K562 (cell line): ENCODE data around the gene SLC30A7. TPM values are rescaled to one million over a fixed set of nuclear protein-coding genes. Genes with fewer than 3 reads are reported as not detected.
A peak's percentile ranks its signal among the peaks of the same experiment; 100 is the strongest.

Experiments
- ATAC-seq: fragments of 200-7000 bp; cut with Tn5 transposase; 3 replicates; pipeline ENCODE4 v1.9.1; 2020; ENCODE audit warnings: moderate library complexity
- BruUV-seq: library from RNA; stranded (reverse); fragments of 400-500 nt; replicated peaks from 2 replicates; lab custom pipeline; 2021; lab: Mats Ljungman, UMichigan
- CTCF ChIA-PET: fragments of 300-600 bp; formaldehyde crosslinking; extraction: SDS; loops from one replicate; lab custom pipeline; 2021; ENCODE audit warnings: low intra/inter-chr PET ratio; lab: Yijun Ruan, JAX
- POLR2A ChIA-PET: fragments of 300-600, 350-650 bp; sonication (Branson Sonifier 250); formaldehyde crosslinking; extraction: SDS; loops from one replicate; lab custom pipeline; 2021; ENCODE audit warnings: antibody characterized with exemption, inconsistent platforms; lab: Yijun Ruan, JAX
- DNase-seq, 4 experiments: peaks; one replicate each; pipeline versions ENCODE4 v3.0.0 to v3.0.0-alpha.2; 2011 to 2018; ENCODE audit warnings: low spot score in 3 of 4, mixed read lengths in 3 of 4; ENCODE audit errors: extremely low read depth in 1 of 4
- FAIRE-seq: peaks from 2 replicates; lab custom pipeline; 2011; peaks lifted over from hg19 to GRCh38; lab: Jason Lieb, UNC
- H2AFZ ChIP-seq: 2 replicates; pipeline ENCODE4 v1.6.0; 2011; ENCODE audit warnings: low read depth, low read length, control low read depth, inconsistent platforms
- H3K27ac ChIP-seq: fragments of 200-600 bp; 3 replicates; pipeline ENCODE4 v1.8.0; 2011; ENCODE audit warnings: low read depth, mild to moderate bottlenecking, control low read depth, inconsistent platforms, low read length, moderate library complexity, mixed read lengths; ENCODE audit errors: extremely low read depth
- H3K27me3 ChIP-seq, 2 experiments: fragments of 300-600 bp in 1 of 2; 2 replicates in 1 of 2; 3 replicates in 1 of 2; pipeline versions ENCODE4 v1.6.0 to v1.8.0; 2011; ENCODE audit warnings: inconsistent platforms in 2 of 2, low read length in 2 of 2, mild to moderate bottlenecking in 1 of 2, mixed read lengths in 1 of 2, moderate library complexity in 1 of 2; ENCODE audit not compliant: control insufficient read depth in 2 of 2, insufficient read depth in 2 of 2
- H3K36me3 ChIP-seq: fragments of 300-600 bp; 3 replicates; pipeline ENCODE4 v1.8.0; 2011; ENCODE audit warnings: mild to moderate bottlenecking, low read length, inconsistent platforms; ENCODE audit not compliant: control insufficient read depth, insufficient read depth
- H3K4me1 ChIP-seq, 2 experiments: fragments of 200-600 bp in 1 of 2; replicated peaks in 1 of 2; 2 replicates in 1 of 2; 3 replicates in 1 of 2; pipeline versions ENCODE4 v1.5.1 to v1.8.0; 2011; ENCODE audit warnings: inconsistent platforms in 2 of 2, low read length in 2 of 2, mild to moderate bottlenecking in 1 of 2, mixed read lengths in 1 of 2, moderate library complexity in 1 of 2; ENCODE audit not compliant: control insufficient read depth in 2 of 2, insufficient read depth in 2 of 2
- H3K4me2 ChIP-seq: 2 replicates; pipeline ENCODE4 v1.6.1; 2011; ENCODE audit warnings: low read length, control low read depth, inconsistent platforms, mixed read lengths; ENCODE audit not compliant: insufficient read depth
- H3K4me3 ChIP-seq: fragments of 200-600 bp; sonication (generic), shearing (Covaris generic); 2 replicates; pipeline ENCODE4 v1.5.1; 2016; ENCODE audit warnings: control low read depth, inconsistent platforms
- H3K79me2 ChIP-seq: fragments of 200-600 bp; 3 replicates; pipeline ENCODE4 v1.8.0; 2011; ENCODE audit warnings: low read length, inconsistent platforms; ENCODE audit not compliant: control insufficient read depth, insufficient read depth
- H3K9ac ChIP-seq, 2 experiments: 2 replicates each; pipeline versions ENCODE4 v1.6.0 to v1.6.1; 2011; ENCODE audit warnings: low read depth in 2 of 2, low read length in 2 of 2, control low read depth in 1 of 2, inconsistent platforms in 1 of 2, mild to moderate bottlenecking in 1 of 2, mixed read lengths in 1 of 2; ENCODE audit not compliant: insufficient read depth in 1 of 2
- H3K9me1 ChIP-seq: one replicate; pipeline ENCODE4 v1.6.0; 2011; ENCODE audit warnings: inconsistent platforms, mild to moderate bottlenecking, low read length, moderate library complexity; ENCODE audit not compliant: control insufficient read depth, insufficient read depth
- H3K9me3 ChIP-seq: replicated peaks from 2 replicates; pipeline ENCODE4 v1.5.1; 2011; ENCODE audit warnings: low read depth, low read length, inconsistent platforms; ENCODE audit not compliant: control insufficient read depth, insufficient read depth
- H4K20me1 ChIP-seq: replicated peaks from 2 replicates; pipeline ENCODE4 v1.6.1; 2011; ENCODE audit warnings: low read length, inconsistent platforms, mixed read lengths; ENCODE audit not compliant: control insufficient read depth, insufficient read depth
- MAZ ChIP-seq, 2 experiments: fragments of 450-650 bp in 1 of 2; sonication (generic) in 1 of 2; formaldehyde crosslinking; IDR thresholded peaks in 1 of 2; conservative IDR thresholded peaks in 1 of 2; 2 replicates each; pipeline versions ENCODE4 v1.4.0 to v1.5.0; 2020; ENCODE audit warnings: mild to moderate bottlenecking in 1 of 2, missing genetic modification reagents in 1 of 2
- MCM5 ChIP-seq: fragments of 450-650 bp; IDR thresholded peaks from 2 replicates; pipeline ENCODE4 v1.6.1; 2016; ENCODE audit warnings: low read depth
- NFATC3 ChIP-seq: fragments of 450-650 bp; IDR thresholded peaks from 2 replicates; pipeline ENCODE4 v1.6.1; 2017; ENCODE audit warnings: mild to moderate bottlenecking
- PHF21A ChIP-seq: fragments of 450-650 bp; IDR thresholded peaks from 2 replicates; pipeline ENCODE4 v1.6.1; 2017; ENCODE audit warnings: low read depth, borderline replicate concordance
- ZBTB17 ChIP-seq: fragments of 450-650 bp; formaldehyde crosslinking; IDR thresholded peaks from 2 replicates; pipeline ENCODE4 v1.4.0; 2020; ENCODE audit warnings: mild to moderate bottlenecking
- WGBS: fragments of 100-300 bp; shearing (Covaris generic); methylation state at CpG from one replicate; pipeline ENCODE4 v1.1.6; 2016; ENCODE audit warnings: low coverage, mixed read lengths; ENCODE audit not compliant: insufficient coverage; ENCODE audit errors: missing lambda C conversion rate; 5-methylcytosine and 5-hydroxymethylcytosine counted together
- in situ Hi-C: fragments of 300-500 bp; cut with MboI; formaldehyde crosslinking; loops from 4 replicates; pipeline ENCODE4 v1.15.0; 2018; ENCODE audit warnings: inconsistent platforms, mixed read lengths
- intact Hi-C: fragments of 100-400 bp; cut with micrococcal nuclease; formaldehyde crosslinking; loops from 2 replicates; pipeline ENCODE4 v1.14.2; 2022
- polyA plus RNA-seq, 8 experiments: library from polyadenylated mRNA; depleted of rRNA in 4 of 8; stranded (reverse) in 5 of 8; unstranded in 3 of 8; fragments of >200 nt; fragmentation: Nextera tagmentation in 2 of 8; fragmentation: Illumina TruSeq in 1 of 8; extraction: Ambion mirVana in 2 of 8; extraction: Trizol in 1 of 8; gene quantifications; 2 replicates each; pipeline versions ENCODE4 v1.2.1 to v1.2.3, GENCODE V29; 2011 to 2014; ENCODE audit warnings: inconsistent platforms in 1 of 8, missing spikeins in 1 of 8
- total RNA-seq, 7 experiments: library from RNA; depleted of rRNA in 6 of 7; stranded (reverse); fragments of >200 nt in 6 of 7; fragmentation: Illumina TruSeq in 2 of 7; extraction: Trizol in 2 of 7; gene quantifications; 2 replicates each; pipeline versions ENCODE4 v1.2.1 to v1.2.3, GENCODE V29; 2011 to 2021; ENCODE audit warnings: low replicate concordance in 1 of 7
- TF ChIP-seq, protein P1 (sequence below), 2 experiments: fragments of 450-650 bp in 1 of 2; sonication (generic) in 1 of 2; formaldehyde crosslinking in 1 of 2; IDR thresholded peaks in 1 of 2; conservative IDR thresholded peaks in 1 of 2; 2 replicates each; pipeline versions ENCODE4 v1.6.1 to v1.8.1; 2016 to 2023; ENCODE audit warnings: mild to moderate bottlenecking in 2 of 2, moderate library complexity in 2 of 2, inconsistent platforms in 1 of 2, missing genetic modification reagents in 1 of 2
- TF ChIP-seq, protein P2 (sequence below): fragments of 250-450 bp; sonication (Bioruptor Pico); IDR thresholded peaks from 2 replicates; pipeline ENCODE4 v1.5.0; 2021
- TF ChIP-seq, protein P3 (sequence below): fragments of 250-450 bp; sonication (Bioruptor Pico); IDR thresholded peaks from 2 replicates; pipeline ENCODE4 v1.5.0; 2020; ENCODE audit warnings: mild to moderate bottlenecking, borderline replicate concordance
- TF ChIP-seq, protein P4 (sequence below), 3 experiments: IDR thresholded peaks in 2 of 3; conservative IDR thresholded peaks in 1 of 3; 2 replicates each; pipeline ENCODE4 v1.5.1; 2011 to 2012; ENCODE audit warnings: low read length in 3 of 3, mild to moderate bottlenecking in 3 of 3, control low read depth in 2 of 3, improper control_type of control experiment in 1 of 3, inconsistent platforms in 1 of 3, low read depth in 1 of 3, mixed read lengths in 1 of 3, moderate library complexity in 1 of 3; ENCODE audit not compliant: insufficient read depth in 2 of 3

The SLC30A7 gene
- total and polyA plus RNA-seq, 9 of the 15 experiments (the other 6 are each of a cell fraction or from before 2014, with no cell fraction given): 3.5 to 17.1 (median 7.2) TPM

DNA sequence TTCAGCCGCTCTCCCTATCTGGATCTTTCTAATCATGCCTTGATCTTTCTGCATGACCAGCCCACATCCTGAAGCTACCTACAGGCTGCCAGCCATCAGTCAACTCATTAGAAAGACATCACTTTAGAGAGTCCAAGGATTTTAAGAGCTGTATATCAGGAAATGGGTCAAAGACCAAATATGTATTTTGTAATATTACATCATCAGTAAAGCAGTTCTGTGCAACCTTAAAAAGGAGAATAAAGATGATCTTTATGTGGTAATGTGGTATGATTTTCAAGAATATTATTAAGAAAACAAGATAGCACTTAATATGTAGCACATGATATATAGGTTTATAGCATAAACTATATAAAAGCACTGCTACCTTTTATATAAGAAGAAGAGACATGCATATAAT, 47.6 kb downstream of the SLC30A7 start:
- POLR2A ChIA-PET: interaction anchor here (0.6 to 1.7 kb wide), 3 partner anchors 9 to 145 kb away, joined by 3 to 7 read pairs (median 3); no protein-coding TSS in a partner anchor
- TF ChIP-seq MCM5: no peak
- no peak for TF ChIP-seq MAZ (CRISPR knock-in tag; conservative IDR thresholded peaks at IDR 0.05 in 1 of 2, IDR thresholded peaks at IDR 0.05 in 1 of 2)
- TF ChIP-seq, protein P1, sequence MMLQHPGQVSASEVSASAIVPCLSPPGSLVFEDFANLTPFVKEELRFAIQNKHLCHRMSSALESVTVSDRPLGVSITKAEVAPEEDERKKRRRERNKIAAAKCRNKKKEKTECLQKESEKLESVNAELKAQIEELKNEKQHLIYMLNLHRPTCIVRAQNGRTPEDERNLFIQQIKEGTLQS (IDR thresholded peaks at IDR 0.05): peak; percentile 67
- TF ChIP-seq, protein P1 (CRISPR knock-in tag; conservative IDR thresholded peaks at IDR 0.05): no peak
- TF ChIP-seq, protein P2, sequence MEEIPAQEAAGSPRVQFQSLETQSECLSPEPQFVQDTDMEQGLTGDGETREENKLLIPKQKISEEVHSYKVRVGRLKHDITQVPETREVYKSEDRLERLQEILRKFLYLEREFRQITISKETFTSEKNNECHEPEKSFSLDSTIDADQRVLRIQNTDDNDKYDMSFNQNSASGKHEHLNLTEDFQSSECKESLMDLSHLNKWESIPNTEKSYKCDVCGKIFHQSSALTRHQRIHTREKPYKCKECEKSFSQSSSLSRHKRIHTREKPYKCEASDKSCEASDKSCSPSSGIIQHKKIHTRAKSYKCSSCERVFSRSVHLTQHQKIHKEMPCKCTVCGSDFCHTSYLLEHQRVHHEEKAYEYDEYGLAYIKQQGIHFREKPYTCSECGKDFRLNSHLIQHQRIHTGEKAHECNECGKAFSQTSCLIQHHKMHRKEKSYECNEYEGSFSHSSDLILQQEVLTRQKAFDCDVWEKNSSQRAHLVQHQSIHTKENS: no peak
- TF ChIP-seq, protein P3, sequence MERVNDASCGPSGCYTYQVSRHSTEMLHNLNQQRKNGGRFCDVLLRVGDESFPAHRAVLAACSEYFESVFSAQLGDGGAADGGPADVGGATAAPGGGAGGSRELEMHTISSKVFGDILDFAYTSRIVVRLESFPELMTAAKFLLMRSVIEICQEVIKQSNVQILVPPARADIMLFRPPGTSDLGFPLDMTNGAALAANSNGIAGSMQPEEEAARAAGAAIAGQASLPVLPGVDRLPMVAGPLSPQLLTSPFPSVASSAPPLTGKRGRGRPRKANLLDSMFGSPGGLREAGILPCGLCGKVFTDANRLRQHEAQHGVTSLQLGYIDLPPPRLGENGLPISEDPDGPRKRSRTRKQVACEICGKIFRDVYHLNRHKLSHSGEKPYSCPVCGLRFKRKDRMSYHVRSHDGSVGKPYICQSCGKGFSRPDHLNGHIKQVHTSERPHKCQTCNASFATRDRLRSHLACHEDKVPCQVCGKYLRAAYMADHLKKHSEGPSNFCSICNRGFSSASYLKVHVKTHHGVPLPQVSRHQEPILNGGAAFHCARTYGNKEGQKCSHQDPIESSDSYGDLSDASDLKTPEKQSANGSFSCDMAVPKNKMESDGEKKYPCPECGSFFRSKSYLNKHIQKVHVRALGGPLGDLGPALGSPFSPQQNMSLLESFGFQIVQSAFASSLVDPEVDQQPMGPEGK (CRISPR knock-in tag): no peak
- TF ChIP-seq ZBTB17: no peak
- TF ChIP-seq PHF21A: no peak
- TF ChIP-seq, protein P4, sequence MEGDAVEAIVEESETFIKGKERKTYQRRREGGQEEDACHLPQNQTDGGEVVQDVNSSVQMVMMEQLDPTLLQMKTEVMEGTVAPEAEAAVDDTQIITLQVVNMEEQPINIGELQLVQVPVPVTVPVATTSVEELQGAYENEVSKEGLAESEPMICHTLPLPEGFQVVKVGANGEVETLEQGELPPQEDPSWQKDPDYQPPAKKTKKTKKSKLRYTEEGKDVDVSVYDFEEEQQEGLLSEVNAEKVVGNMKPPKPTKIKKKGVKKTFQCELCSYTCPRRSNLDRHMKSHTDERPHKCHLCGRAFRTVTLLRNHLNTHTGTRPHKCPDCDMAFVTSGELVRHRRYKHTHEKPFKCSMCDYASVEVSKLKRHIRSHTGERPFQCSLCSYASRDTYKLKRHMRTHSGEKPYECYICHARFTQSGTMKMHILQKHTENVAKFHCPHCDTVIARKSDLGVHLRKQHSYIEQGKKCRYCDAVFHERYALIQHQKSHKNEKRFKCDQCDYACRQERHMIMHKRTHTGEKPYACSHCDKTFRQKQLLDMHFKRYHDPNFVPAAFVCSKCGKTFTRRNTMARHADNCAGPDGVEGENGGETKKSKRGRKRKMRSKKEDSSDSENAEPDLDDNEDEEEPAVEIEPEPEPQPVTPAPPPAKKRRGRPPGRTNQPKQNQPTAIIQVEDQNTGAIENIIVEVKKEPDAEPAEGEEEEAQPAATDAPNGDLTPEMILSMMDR (IDR thresholded peaks at IDR 0.05 in 2 of 3, conservative IDR thresholded peaks at IDR 0.05 in 1 of 3; ENCODE audit: insufficient read depth in 2 of 3, low read depth in 1 of 3, low read length in 3 of 3): no peak
- TF ChIP-seq NFATC3: no peak

More for the DNA sequence above, 47.6 kb downstream of the SLC30A7 start:
- intact Hi-C loops (no loop called here), in situ Hi-C loops (no loop called here)
- Histone ChIP-seq H3K79me2 (no peaks in the 10 kb centered on the region), H3K9ac (no peak overlapping the region), H2AFZ (no peak overlapping the region), H4K20me1 (no peaks in the 10 kb centered on the region), H3K4me1 (no peaks in the 10 kb centered on the region), H3K27me3 (no peaks in the 10 kb centered on the region), H3K9me1 (no peaks in the 10 kb centered on the region), H3K4me2 (no peak overlapping the region), H3K9me3 (no peaks in the 10 kb centered on the region), H3K27ac (no peak overlapping the region), H3K4me3 (no peak overlapping the region), H3K36me3 (peaks cover 12% of the 10 kb centered on the region; the same call in 2 of the 3 replicates)
- BruUV-seq: no TSS peak
- FAIRE-seq (no peak), DNase-seq (no peak), ATAC-seq (no peak)
- 82% methylated on average over 1 of the region's 1 CpG for WGBS
- CTCF ChIA-PET: interaction anchor here (0.7 kb wide), 1 partner anchor 12 kb away, joined by 3 read pairs; no protein-coding TSS in a partner anchor
